GM23338 (cell line): ENCODE measurements around the gene SMOC1. TPM values are rescaled to one million over a fixed set of nuclear protein-coding genes. Genes with fewer than 3 reads are reported as not detected.

ENCODE experiments used
- ATAC-seq: fragments of 200-7000 bp; cut with Tn5 transposase; 3 replicates; pipeline ENCODE4 v1.9.1; 2020
- DNase-seq: peaks from one replicate; pipeline ENCODE4 v3.0.0-alpha.2; 2015; ENCODE audit warnings: low spot score
- H2AFZ ChIP-seq: fragments of 200-600 bp; sonication (generic); 2 replicates; pipeline ENCODE4 v1.8.0; 2016; ENCODE audit warnings: antibody characterized with exemption, mild to moderate bottlenecking, moderate library complexity
- H3F3A ChIP-seq: fragments of 200-600 bp; sonication (generic); replicated peaks from 2 replicates; pipeline ENCODE4 v1.8.0; 2017; ENCODE audit warnings: antibody characterized with exemption, mixed run types, low read depth
- H3K27ac ChIP-seq: fragments of 200-600 bp; sonication (generic); 2 replicates; pipeline ENCODE4 v1.6.1; 2016; ENCODE audit warnings: low read depth
- H3K27me3 ChIP-seq: fragments of 200-600 bp; sonication (generic); 2 replicates; pipeline ENCODE4 v1.8.0; 2016; ENCODE audit warnings: mild to moderate bottlenecking, mixed run types, moderate library complexity; ENCODE audit not compliant: insufficient read depth
- H3K36me3 ChIP-seq: fragments of 200-600 bp; sonication (generic); 2 replicates; pipeline ENCODE4 v1.8.0; 2016; ENCODE audit warnings: mild to moderate bottlenecking; ENCODE audit not compliant: insufficient read depth
- H3K4me1 ChIP-seq: fragments of 200-600 bp; sonication (generic); 2 replicates; pipeline ENCODE4 v1.8.0; 2016; ENCODE audit warnings: mild to moderate bottlenecking, moderate library complexity; ENCODE audit not compliant: insufficient read depth
- H3K4me2 ChIP-seq: fragments of 200-600 bp; sonication (generic); 2 replicates; pipeline ENCODE4 v1.7.1; 2017; ENCODE audit warnings: mixed run types
- H3K4me3 ChIP-seq: fragments of 200-600 bp; sonication (generic); 2 replicates; pipeline ENCODE4 v1.6.1; 2016; ENCODE audit warnings: mixed run types
- H3K79me2 ChIP-seq: fragments of 200-600 bp; sonication (generic); replicated peaks from 2 replicates; pipeline ENCODE4 v1.8.0; 2017; ENCODE audit warnings: mild to moderate bottlenecking; ENCODE audit not compliant: insufficient read depth
- H3K9me2 ChIP-seq: fragments of 200-600 bp; sonication (generic); 2 replicates; pipeline ENCODE4 v1.8.0; 2017; ENCODE audit not compliant: insufficient read depth
- H4K20me1 ChIP-seq: fragments of 200-600 bp; sonication (generic); replicated peaks from 2 replicates; pipeline ENCODE4 v1.8.0; 2017; ENCODE audit warnings: mild to moderate bottlenecking; ENCODE audit not compliant: insufficient read depth
- H3K27ac Mint-ChIP-seq: 2 replicates; pipeline ENCODE4 v1.8.0; 2020; ENCODE audit warnings: inconsistent platforms, mild to moderate bottlenecking, moderate library complexity, mixed read lengths
- H3K27me3 Mint-ChIP-seq: 3 replicates; pipeline ENCODE4 v1.8.0; 2022; ENCODE audit warnings: low read depth, mild to moderate bottlenecking, moderate library complexity, mixed read lengths, inconsistent platforms; ENCODE audit not compliant: insufficient read depth, poor library complexity
- H3K36me3 Mint-ChIP-seq: 3 replicates; pipeline ENCODE4 v1.8.0; 2021; ENCODE audit warnings: low read depth, mild to moderate bottlenecking, inconsistent platforms, moderate library complexity, mixed read lengths
- H3K4me1 Mint-ChIP-seq: 3 replicates; pipeline ENCODE4 v1.8.0; 2020; ENCODE audit warnings: mild to moderate bottlenecking, inconsistent platforms, mixed read lengths
- H3K4me3 Mint-ChIP-seq: 3 replicates; pipeline ENCODE4 v1.8.0; 2021; ENCODE audit warnings: moderate library complexity, mild to moderate bottlenecking, inconsistent platforms, mixed read lengths
- H3K9me3 Mint-ChIP-seq: 3 replicates; pipeline ENCODE4 v1.8.0; 2020; ENCODE audit warnings: moderate library complexity, mild to moderate bottlenecking, inconsistent platforms, mixed read lengths
- CREB1 ChIP-seq: fragments of 250-450 bp; sonication (Bioruptor Pico); IDR thresholded peaks from 2 replicates; pipeline ENCODE4 v1.5.0; 2020; ENCODE audit warnings: low read depth, mild to moderate bottlenecking, moderate library complexity
- EZH2 ChIP-seq: fragments of 200-600 bp; sonication (generic); IDR thresholded peaks from one replicate; pipeline ENCODE4 v1.8.0; 2017; ENCODE audit warnings: antibody characterized with exemption, mild to moderate bottlenecking, low read depth; ENCODE audit not compliant: unreplicated experiment
- EZH2phosphoT487 ChIP-seq: fragments of 200-600 bp; sonication (generic); IDR thresholded peaks from one replicate; pipeline ENCODE4 v1.8.1; 2018; ENCODE audit warnings: antibody characterized with exemption; ENCODE audit not compliant: unreplicated experiment
- JUNB ChIP-seq: IDR thresholded peaks from one replicate; pipeline ENCODE4 v1.6.1; 2016; ENCODE audit warnings: antibody characterized with exemption; ENCODE audit not compliant: unreplicated experiment
- NANOG ChIP-seq: IDR thresholded peaks from 2 replicates; pipeline ENCODE4 v1.6.1; 2016; ENCODE audit warnings: antibody characterized with exemption, borderline replicate concordance
- STAT1 ChIP-seq: IDR thresholded peaks from one replicate; pipeline ENCODE4 v1.6.1; 2016; ENCODE audit warnings: antibody characterized with exemption; ENCODE audit not compliant: unreplicated experiment
- ZNF114 ChIP-seq: fragments of 250-450 bp; sonication (Bioruptor Pico); IDR thresholded peaks from 2 replicates; pipeline ENCODE4 v1.5.0; 2020; ENCODE audit warnings: mild to moderate bottlenecking, moderate library complexity
- ZNF331 ChIP-seq: fragments of 250-450 bp; sonication (Bioruptor Pico); IDR thresholded peaks from 2 replicates; pipeline ENCODE4 v1.5.0; 2020; ENCODE audit warnings: low read depth, mild to moderate bottlenecking, moderate library complexity
- polyA plus RNA-seq: library from polyadenylated mRNA; unstranded; fragments of >200 nt; fragmentation: Nextera tagmentation; extraction: Ambion mirVana; gene quantifications from 2 replicates; pipeline ENCODE4 v1.2.1, GENCODE V29; 2016
- total RNA-seq: library from RNA; depleted of rRNA; stranded (reverse); fragments of >200 nt; shearing (Covaris generic); gene quantifications from 2 replicates; pipeline ENCODE4 v1.2.3, GENCODE V29; 2014
- TF ChIP-seq, protein P1 (sequence below): fragments of 250-450 bp; sonication (Bioruptor Pico); IDR thresholded peaks from 2 replicates; pipeline ENCODE4 v1.5.0; 2020; ENCODE audit warnings: mild to moderate bottlenecking, moderate library complexity
- TF ChIP-seq, protein P2 (sequence below): IDR thresholded peaks from one replicate; pipeline ENCODE4 v1.6.1; 2018; ENCODE audit warnings: antibody characterized with exemption; ENCODE audit not compliant: unreplicated experiment
- TF ChIP-seq, protein P3 (sequence below): IDR thresholded peaks from 2 replicates; pipeline ENCODE4 v1.6.1; 2016; ENCODE audit warnings: antibody characterized with exemption
- TF ChIP-seq, protein P4 (sequence below), 2 experiments: fragments of 200-600 bp in 1 of 2; sonication (generic) in 1 of 2; conservative IDR thresholded peaks; 2 replicates each; pipeline versions ENCODE4 v1.5.1 to v1.6.1; 2016 to 2017; ENCODE audit warnings: antibody characterized with exemption in 2 of 2, low read depth in 2 of 2, mild to moderate bottlenecking in 2 of 2, moderate library complexity in 1 of 2

SMOC1 gene
- total and polyA plus RNA-seq, 2 experiments from 2014 or later = 0.79 to 1.6 TPM

DNA sequence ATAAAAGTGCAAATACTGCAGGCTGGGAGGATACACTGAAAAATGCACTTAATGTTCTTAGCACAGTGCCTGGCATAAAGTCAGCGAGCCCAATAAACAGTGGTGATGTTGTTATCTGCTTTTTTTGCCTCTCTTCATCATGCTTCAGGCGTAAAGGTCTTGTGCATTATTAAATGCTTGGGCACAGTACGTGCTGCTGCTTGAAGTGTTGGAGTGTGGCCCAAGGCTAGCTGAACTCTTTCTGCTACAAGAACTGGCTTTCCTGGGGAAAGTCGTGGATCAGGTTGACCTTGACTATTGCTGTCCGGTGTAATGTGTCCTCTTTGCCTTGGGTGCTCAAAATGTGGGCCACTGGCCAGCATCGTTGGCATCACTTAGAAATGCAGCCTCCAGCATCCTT, 43.0 kb downstream of the SMOC1 start:
- Histone ChIP-seq H3F3A (no peaks in the 10 kb centered on the region), H3K79me2 (no peaks in the 10 kb centered on the region), H4K20me1 (no peaks in the 10 kb centered on the region), H3K27me3 (no peaks in the 10 kb centered on the region), H3K36me3 (no peaks in the 10 kb centered on the region), H3K4me2 (no peak overlapping the region), H3K27ac (no peak overlapping the region), H3K4me3 (no peak overlapping the region), H2AFZ (no peak overlapping the region), H3K4me1 (no peaks in the 10 kb centered on the region), H3K9me2 (no peaks in the 10 kb centered on the region)
- no peak for DNase-seq
- Mint-ChIP-seq H3K4me3 (no peak overlapping the region), H3K27me3 (peaks cover 5% of the 10 kb centered on the region), H3K36me3 (no peaks in the 10 kb centered on the region; the same call in 2 of the 3 replicates), H3K4me1 (peaks cover 9% of the 10 kb centered on the region), H3K9me3 (no peaks in the 10 kb centered on the region), H3K27ac (no peak overlapping the region)
- TF ChIP-seq NANOG (no peak), ZNF114 (CRISPR knock-in tag) (no peak), CREB1 (CRISPR knock-in tag) (no peak), EZH2 (no peak), JUNB (no peak), STAT1 (no peak), EZH2phosphoT487 (no peak), ZNF331 (CRISPR knock-in tag) (no peak)
- TF ChIP-seq, protein P1, sequence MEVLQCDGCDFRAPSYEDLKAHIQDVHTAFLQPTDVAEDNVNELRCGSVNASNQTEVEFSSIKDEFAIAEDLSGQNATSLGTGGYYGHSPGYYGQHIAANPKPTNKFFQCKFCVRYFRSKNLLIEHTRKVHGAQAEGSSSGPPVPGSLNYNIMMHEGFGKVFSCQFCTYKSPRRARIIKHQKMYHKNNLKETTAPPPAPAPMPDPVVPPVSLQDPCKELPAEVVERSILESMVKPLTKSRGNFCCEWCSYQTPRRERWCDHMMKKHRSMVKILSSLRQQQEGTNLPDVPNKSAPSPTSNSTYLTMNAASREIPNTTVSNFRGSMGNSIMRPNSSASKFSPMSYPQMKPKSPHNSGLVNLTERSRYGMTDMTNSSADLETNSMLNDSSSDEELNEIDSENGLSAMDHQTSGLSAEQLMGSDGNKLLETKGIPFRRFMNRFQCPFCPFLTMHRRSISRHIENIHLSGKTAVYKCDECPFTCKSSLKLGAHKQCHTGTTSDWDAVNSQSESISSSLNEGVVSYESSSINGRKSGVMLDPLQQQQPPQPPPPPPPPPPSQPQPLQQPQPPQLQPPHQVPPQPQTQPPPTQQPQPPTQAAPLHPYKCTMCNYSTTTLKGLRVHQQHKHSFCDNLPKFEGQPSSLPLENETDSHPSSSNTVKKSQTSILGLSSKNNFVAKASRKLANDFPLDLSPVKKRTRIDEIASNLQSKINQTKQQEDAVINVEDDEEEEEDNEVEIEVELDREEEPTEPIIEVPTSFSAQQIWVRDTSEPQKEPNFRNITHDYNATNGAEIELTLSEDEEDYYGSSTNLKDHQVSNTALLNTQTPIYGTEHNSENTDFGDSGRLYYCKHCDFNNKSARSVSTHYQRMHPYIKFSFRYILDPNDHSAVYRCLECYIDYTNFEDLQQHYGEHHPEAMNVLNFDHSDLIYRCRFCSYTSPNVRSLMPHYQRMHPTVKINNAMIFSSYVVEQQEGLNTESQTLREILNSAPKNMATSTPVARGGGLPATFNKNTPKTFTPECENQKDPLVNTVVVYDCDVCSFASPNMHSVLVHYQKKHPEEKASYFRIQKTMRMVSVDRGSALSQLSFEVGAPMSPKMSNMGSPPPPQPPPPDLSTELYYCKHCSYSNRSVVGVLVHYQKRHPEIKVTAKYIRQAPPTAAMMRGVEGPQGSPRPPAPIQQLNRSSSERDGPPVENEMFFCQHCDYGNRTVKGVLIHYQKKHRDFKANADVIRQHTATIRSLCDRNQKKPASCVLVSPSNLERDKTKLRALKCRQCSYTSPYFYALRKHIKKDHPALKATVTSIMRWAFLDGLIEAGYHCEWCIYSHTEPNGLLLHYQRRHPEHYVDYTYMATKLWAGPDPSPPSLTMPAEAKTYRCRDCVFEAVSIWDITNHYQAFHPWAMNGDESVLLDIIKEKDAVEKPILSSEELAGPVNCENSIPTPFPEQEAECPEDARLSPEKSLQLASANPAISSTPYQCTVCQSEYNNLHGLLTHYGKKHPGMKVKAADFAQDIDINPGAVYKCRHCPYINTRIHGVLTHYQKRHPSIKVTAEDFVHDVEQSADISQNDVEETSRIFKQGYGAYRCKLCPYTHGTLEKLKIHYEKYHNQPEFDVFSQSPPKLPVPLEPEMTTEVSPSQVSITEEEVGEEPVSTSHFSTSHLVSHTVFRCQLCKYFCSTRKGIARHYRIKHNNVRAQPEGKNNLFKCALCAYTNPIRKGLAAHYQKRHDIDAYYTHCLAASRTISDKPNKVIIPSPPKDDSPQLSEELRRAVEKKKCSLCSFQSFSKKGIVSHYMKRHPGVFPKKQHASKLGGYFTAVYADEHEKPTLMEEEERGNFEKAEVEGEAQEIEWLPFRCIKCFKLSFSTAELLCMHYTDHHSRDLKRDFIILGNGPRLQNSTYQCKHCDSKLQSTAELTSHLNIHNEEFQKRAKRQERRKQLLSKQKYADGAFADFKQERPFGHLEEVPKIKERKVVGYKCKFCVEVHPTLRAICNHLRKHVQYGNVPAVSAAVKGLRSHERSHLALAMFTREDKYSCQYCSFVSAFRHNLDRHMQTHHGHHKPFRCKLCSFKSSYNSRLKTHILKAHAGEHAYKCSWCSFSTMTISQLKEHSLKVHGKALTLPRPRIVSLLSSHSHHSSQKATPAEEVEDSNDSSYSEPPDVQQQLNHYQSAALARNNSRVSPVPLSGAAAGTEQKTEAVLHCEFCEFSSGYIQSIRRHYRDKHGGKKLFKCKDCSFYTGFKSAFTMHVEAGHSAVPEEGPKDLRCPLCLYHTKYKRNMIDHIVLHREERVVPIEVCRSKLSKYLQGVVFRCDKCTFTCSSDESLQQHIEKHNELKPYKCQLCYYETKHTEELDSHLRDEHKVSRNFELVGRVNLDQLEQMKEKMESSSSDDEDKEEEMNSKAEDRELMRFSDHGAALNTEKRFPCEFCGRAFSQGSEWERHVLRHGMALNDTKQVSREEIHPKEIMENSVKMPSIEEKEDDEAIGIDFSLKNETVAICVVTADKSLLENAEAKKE (CRISPR knock-in tag) = no peak
- TF ChIP-seq, protein P2, sequence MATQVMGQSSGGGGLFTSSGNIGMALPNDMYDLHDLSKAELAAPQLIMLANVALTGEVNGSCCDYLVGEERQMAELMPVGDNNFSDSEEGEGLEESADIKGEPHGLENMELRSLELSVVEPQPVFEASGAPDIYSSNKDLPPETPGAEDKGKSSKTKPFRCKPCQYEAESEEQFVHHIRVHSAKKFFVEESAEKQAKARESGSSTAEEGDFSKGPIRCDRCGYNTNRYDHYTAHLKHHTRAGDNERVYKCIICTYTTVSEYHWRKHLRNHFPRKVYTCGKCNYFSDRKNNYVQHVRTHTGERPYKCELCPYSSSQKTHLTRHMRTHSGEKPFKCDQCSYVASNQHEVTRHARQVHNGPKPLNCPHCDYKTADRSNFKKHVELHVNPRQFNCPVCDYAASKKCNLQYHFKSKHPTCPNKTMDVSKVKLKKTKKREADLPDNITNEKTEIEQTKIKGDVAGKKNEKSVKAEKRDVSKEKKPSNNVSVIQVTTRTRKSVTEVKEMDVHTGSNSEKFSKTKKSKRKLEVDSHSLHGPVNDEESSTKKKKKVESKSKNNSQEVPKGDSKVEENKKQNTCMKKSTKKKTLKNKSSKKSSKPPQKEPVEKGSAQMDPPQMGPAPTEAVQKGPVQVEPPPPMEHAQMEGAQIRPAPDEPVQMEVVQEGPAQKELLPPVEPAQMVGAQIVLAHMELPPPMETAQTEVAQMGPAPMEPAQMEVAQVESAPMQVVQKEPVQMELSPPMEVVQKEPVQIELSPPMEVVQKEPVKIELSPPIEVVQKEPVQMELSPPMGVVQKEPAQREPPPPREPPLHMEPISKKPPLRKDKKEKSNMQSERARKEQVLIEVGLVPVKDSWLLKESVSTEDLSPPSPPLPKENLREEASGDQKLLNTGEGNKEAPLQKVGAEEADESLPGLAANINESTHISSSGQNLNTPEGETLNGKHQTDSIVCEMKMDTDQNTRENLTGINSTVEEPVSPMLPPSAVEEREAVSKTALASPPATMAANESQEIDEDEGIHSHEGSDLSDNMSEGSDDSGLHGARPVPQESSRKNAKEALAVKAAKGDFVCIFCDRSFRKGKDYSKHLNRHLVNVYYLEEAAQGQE = no peak
- TF ChIP-seq, protein P3, sequence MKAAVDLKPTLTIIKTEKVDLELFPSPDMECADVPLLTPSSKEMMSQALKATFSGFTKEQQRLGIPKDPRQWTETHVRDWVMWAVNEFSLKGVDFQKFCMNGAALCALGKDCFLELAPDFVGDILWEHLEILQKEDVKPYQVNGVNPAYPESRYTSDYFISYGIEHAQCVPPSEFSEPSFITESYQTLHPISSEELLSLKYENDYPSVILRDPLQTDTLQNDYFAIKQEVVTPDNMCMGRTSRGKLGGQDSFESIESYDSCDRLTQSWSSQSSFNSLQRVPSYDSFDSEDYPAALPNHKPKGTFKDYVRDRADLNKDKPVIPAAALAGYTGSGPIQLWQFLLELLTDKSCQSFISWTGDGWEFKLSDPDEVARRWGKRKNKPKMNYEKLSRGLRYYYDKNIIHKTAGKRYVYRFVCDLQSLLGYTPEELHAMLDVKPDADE = no peak
- TF ChIP-seq, protein P4, sequence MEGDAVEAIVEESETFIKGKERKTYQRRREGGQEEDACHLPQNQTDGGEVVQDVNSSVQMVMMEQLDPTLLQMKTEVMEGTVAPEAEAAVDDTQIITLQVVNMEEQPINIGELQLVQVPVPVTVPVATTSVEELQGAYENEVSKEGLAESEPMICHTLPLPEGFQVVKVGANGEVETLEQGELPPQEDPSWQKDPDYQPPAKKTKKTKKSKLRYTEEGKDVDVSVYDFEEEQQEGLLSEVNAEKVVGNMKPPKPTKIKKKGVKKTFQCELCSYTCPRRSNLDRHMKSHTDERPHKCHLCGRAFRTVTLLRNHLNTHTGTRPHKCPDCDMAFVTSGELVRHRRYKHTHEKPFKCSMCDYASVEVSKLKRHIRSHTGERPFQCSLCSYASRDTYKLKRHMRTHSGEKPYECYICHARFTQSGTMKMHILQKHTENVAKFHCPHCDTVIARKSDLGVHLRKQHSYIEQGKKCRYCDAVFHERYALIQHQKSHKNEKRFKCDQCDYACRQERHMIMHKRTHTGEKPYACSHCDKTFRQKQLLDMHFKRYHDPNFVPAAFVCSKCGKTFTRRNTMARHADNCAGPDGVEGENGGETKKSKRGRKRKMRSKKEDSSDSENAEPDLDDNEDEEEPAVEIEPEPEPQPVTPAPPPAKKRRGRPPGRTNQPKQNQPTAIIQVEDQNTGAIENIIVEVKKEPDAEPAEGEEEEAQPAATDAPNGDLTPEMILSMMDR (conservative IDR thresholded peaks at IDR 0.05; ENCODE audit: low read depth in 2 of 2) = no peak
- ATAC-seq = no peak
